HUES48 (cell line): Measurements from ENCODE around the gene EPB41L1.

Experiments used
- H3K27ac ChIP-seq: one replicate; pipeline ENCODE4 v1.7.0; 2013; ENCODE audit warnings: low read depth, low read length, inconsistent platforms
- H3K27me3 ChIP-seq: 2 replicates; pipeline ENCODE4 v1.6.1; 2013; ENCODE audit warnings: mild to moderate bottlenecking, low read length; ENCODE audit not compliant: control insufficient read depth, insufficient read depth
- H3K36me3 ChIP-seq: 2 replicates; pipeline ENCODE4 v1.6.1; 2013; ENCODE audit warnings: low read length; ENCODE audit not compliant: control insufficient read depth, insufficient read depth
- H3K4me1 ChIP-seq: 2 replicates; pipeline ENCODE4 v1.6.1; 2013; ENCODE audit warnings: mild to moderate bottlenecking, low read length; ENCODE audit not compliant: control insufficient read depth, insufficient read depth
- H3K4me3 ChIP-seq: 2 replicates; pipeline ENCODE4 v1.5.1; 2013; ENCODE audit warnings: mild to moderate bottlenecking, low read depth, low read length
- H3K9ac ChIP-seq: 2 replicates; pipeline ENCODE4 v1.6.1; 2013; ENCODE audit warnings: mild to moderate bottlenecking, low read depth, low read length, moderate library complexity
- H3K9me3 ChIP-seq: 2 replicates; pipeline ENCODE4 v1.6.1; 2013; ENCODE audit warnings: low read length; ENCODE audit not compliant: control insufficient read depth, insufficient read depth

Gene EPB41L1

DNA sequence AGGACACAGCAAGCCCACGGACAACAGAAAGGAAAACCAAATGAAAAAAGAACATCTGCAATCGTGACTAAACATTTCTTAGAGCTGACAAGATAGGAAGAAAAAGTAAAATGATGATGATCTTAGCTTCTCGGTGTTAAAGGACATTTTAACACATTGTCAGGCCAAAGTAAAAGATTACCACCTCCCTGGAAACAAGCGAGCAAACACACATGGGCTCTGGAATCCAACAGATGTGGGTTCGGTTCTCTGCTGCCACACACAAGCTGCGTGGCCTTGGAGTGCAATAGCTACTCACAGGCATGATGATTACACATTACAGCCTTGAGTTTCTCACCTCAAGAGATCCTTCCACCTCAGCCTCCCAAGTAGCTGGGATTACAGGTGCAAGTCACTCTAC lies 74.2 kb downstream of the EPB41L1 start:
- Histone ChIP-seq H3K9me3 (no peaks in the 10 kb centered on the region), H3K9ac (no peak overlapping the region), H3K27me3 (no peaks in the 10 kb centered on the region), H3K4me3 (no peak overlapping the region), H3K27ac (no peak overlapping the region), H3K36me3 (no peaks in the 10 kb centered on the region), H3K4me1 (no peaks in the 10 kb centered on the region)

- no peaks in the 10 kb centered on the region for H3K27me3 ChIP-seq
- H3K36me3 ChIP-seq = no peaks in the 10 kb centered on the region
- H3K4me1 ChIP-seq = no peaks in the 10 kb centered on the region
- no peak overlapping the region for H3K27ac ChIP-seq
- H3K4me3 ChIP-seq = no peak overlapping the region
- no peak overlapping the region for H3K9ac ChIP-seq
- H3K9me3 ChIP-seq = no peaks in the 10 kb centered on the region
Observed at GRCh38 chr20:36230019-36230418, 75.5 kb downstream of the EPB41L1 start.

GRCh38 chr20:36231331-36231730 lies 76.8 kb downstream of the EPB41L1 start:
- H3K27me3 ChIP-seq = no peaks in the 10 kb centered on the region
- peaks cover 4% of the 10 kb centered on the region for H3K4me1 ChIP-seq
- H3K4me3 ChIP-seq = no peak overlapping the region
- H3K9ac ChIP-seq = no peak overlapping the region
- no peak overlapping the region for H3K27ac ChIP-seq
- no peaks in the 10 kb centered on the region for H3K9me3 ChIP-seq
- no peaks in the 10 kb centered on the region for H3K36me3 ChIP-seq

DNA sequence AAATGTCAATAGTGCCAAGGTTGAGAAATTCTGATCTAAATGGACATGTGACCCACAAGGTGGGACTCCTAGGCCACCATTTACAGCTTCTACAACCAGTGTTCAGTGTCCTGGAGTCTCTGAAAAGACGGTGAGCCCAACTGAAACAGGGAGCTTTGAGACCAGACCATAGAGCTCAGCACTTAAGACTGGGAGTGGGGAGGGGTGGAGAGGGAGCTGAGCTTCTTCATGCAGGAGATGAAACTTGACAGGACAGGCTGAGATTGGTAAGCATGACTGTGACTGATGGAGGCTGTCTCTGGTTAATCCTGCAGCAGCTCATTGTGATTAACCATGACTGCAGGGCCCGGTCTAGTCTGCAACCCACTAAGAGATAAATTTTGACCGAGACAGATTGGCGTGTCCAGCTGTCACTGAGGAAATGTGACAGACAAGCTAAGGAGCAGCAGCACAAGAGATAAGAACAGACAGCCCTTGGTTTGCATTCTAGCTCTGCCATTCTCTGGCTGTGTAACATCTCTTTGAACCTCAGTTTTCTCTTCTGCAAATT lies 80.3 kb downstream of the EPB41L1 start:
- H3K9me3 ChIP-seq = no peaks in the 10 kb centered on the region
- no peaks in the 10 kb centered on the region for H3K27me3 ChIP-seq
- no peak overlapping the region for H3K27ac ChIP-seq

GRCh38 chr20:36235892-36236785 lies 81.6 kb downstream of the EPB41L1 start, which contains the start of gene AAR2:
TSS of gene AAR2 (plus strand) at chr20:36236478. CDS start at chr20:36239869, 3,391 bp downstream.
- peak within 1 kb of the TSS; percentile 93 for H3K9ac ChIP-seq
- no peaks in the 10 kb centered on the region for H3K27me3 ChIP-seq
- H3K27ac ChIP-seq = peak within 1 kb of the TSS; percentile 82
- H3K4me3 ChIP-seq = peak within 1 kb of the TSS; percentile 96
- no peaks in the 10 kb centered on the region for H3K9me3 ChIP-seq
- peaks cover 19% of the 10 kb centered on the region for H3K36me3 ChIP-seq
- H3K4me1 ChIP-seq = peaks cover 10% of the 10 kb centered on the region

More for the DNA sequence above, 80.3 kb downstream of the EPB41L1 start:
- Histone ChIP-seq H3K9ac (no peak overlapping the region), H3K4me3 (no peak overlapping the region), H3K4me1 (peaks cover 10% of the 10 kb centered on the region), H3K36me3 (peaks cover 6% of the 10 kb centered on the region)

GRCh38 chr20:36236786-36237121 lies 82.2 kb downstream of the EPB41L1 start:
- Histone ChIP-seq H3K36me3 (peaks cover 25% of the 10 kb centered on the region), H3K9ac (peak overlapping the region; percentile 93), H3K27ac (peak overlapping the region; percentile 82), H3K9me3 (no peaks in the 10 kb centered on the region), H3K4me1 (peaks cover 10% of the 10 kb centered on the region), H3K27me3 (no peaks in the 10 kb centered on the region), H3K4me3 (peak overlapping the region; percentile 96)

DNA sequence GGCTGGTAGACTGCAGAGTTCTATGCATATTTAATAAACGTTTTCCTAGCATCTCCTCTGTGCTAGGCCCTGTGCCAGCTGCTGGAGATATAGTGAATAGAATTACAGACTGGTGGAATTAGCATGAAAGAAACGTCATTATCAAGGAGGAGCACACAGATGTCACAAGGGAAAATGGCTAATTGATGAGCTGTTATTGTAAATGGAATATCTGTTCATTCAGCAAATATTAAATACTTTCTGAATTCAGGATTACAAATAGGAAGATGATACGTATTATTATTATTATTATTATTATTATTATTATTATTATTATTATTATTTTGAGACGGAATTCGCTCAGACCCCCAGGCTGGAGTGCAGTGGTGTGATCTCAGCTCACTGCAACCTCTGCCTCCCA lies 82.9 kb downstream of the EPB41L1 start:
- Histone ChIP-seq H3K9me3 (no peaks in the 10 kb centered on the region), H3K36me3 (peaks cover 29% of the 10 kb centered on the region), H3K4me1 (peaks cover 10% of the 10 kb centered on the region), H3K9ac (no peak overlapping the region), H3K4me3 (peak overlapping the region; percentile 96), H3K27me3 (no peaks in the 10 kb centered on the region), H3K27ac (no peak overlapping the region)

GRCh38 chr20:36238153-36238552 lies 83.6 kb downstream of the EPB41L1 start:
- H3K4me1 ChIP-seq = peaks cover 10% of the 10 kb centered on the region
- no peaks in the 10 kb centered on the region for H3K9me3 ChIP-seq
- H3K9ac ChIP-seq = no peak overlapping the region
- no peaks in the 10 kb centered on the region for H3K27me3 ChIP-seq
- no peak overlapping the region for H3K27ac ChIP-seq
- no peak overlapping the region for H3K4me3 ChIP-seq
- H3K36me3 ChIP-seq = peaks cover 33% of the 10 kb centered on the region

GRCh38 chr20:36238760-36239159 lies 84.2 kb downstream of the EPB41L1 start:
- H3K9ac ChIP-seq = no peak overlapping the region
- H3K4me1 ChIP-seq = peaks cover 10% of the 10 kb centered on the region
- no peaks in the 10 kb centered on the region for H3K27me3 ChIP-seq
- peaks cover 39% of the 10 kb centered on the region for H3K36me3 ChIP-seq
- H3K27ac ChIP-seq = no peak overlapping the region
- H3K4me3 ChIP-seq = no peak overlapping the region
- no peaks in the 10 kb centered on the region for H3K9me3 ChIP-seq

DNA sequence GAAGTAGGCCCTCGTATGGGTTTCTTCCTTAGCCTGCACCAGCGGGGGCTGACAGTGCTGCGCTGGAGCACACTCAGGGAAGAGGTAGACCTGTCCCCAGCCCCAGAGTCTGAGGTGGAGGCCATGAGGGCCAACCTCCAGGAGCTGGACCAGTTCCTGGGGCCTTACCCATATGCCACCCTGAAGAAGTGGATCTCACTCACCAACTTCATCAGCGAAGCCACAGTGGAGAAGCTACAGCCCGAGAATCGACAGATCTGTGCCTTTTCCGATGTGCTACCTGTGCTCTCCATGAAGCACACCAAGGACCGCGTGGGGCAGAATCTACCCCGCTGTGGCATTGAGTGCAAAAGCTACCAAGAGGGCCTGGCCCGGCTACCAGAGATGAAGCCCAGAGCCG lies 85.5 kb downstream of the EPB41L1 start:
- no peak overlapping the region for H3K27ac ChIP-seq
- peaks cover 10% of the 10 kb centered on the region for H3K4me1 ChIP-seq
- H3K36me3 ChIP-seq = peaks cover 52% of the 10 kb centered on the region
- no peaks in the 10 kb centered on the region for H3K9me3 ChIP-seq
- no peak overlapping the region for H3K4me3 ChIP-seq
- H3K9ac ChIP-seq = no peak overlapping the region
- no peaks in the 10 kb centered on the region for H3K27me3 ChIP-seq

DNA sequence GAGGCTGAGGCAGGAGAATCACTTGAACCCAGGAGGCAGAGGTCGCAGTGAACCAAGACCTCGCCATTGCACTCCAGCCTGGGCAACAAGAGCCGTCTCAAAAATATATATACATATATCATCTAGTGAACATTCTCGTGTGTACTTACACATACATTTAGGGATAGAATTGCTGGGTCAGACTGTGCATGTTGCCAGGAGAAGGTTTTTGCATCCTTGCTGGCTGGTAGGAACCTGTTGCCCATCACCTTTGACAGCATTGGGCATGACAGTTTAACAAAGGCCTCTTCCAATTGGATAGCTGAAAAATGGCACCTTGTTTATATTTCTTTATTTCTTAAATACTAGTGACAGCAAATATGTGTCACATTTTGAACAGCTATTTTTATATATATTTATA lies 87.1 kb downstream of the EPB41L1 start:
- Histone ChIP-seq H3K9ac (no peak overlapping the region), H3K27me3 (no peaks in the 10 kb centered on the region), H3K36me3 (peaks cover 68% of the 10 kb centered on the region)

More for the DNA sequence above, 87.1 kb downstream of the EPB41L1 start:
- Histone ChIP-seq H3K27ac (no peak overlapping the region), H3K4me1 (peaks cover 6% of the 10 kb centered on the region; the same call in 1 of the 2 replicates), H3K9me3 (no peaks in the 10 kb centered on the region), H3K4me3 (no peak overlapping the region)
